Measurements from ENCODE around the gene COLEC11.

Gene COLEC11

GRCh38 chr2:3558205-3559014, 36.5 kb upstream of the COLEC11 start, which contains the start of gene RNASEH1 (continued):
- no peak for TF ChIP-seq ZNF510 (tag by site-specific recombination; IDR thresholded peaks at IDR 0.05; ENCODE audit: insufficient replicate concordance)
- TF ChIP-seq KLF9 (tag by site-specific recombination; IDR thresholded peaks at IDR 0.05; ENCODE audit: low read depth), result peak; percentile 59; the same call in 1 of the 2 replicates
- no peak for TF ChIP-seq ZNF341 (tag by site-specific recombination; IDR thresholded peaks at IDR 0.05; ENCODE audit: low read depth)
- TF ChIP-seq, protein P1, sequence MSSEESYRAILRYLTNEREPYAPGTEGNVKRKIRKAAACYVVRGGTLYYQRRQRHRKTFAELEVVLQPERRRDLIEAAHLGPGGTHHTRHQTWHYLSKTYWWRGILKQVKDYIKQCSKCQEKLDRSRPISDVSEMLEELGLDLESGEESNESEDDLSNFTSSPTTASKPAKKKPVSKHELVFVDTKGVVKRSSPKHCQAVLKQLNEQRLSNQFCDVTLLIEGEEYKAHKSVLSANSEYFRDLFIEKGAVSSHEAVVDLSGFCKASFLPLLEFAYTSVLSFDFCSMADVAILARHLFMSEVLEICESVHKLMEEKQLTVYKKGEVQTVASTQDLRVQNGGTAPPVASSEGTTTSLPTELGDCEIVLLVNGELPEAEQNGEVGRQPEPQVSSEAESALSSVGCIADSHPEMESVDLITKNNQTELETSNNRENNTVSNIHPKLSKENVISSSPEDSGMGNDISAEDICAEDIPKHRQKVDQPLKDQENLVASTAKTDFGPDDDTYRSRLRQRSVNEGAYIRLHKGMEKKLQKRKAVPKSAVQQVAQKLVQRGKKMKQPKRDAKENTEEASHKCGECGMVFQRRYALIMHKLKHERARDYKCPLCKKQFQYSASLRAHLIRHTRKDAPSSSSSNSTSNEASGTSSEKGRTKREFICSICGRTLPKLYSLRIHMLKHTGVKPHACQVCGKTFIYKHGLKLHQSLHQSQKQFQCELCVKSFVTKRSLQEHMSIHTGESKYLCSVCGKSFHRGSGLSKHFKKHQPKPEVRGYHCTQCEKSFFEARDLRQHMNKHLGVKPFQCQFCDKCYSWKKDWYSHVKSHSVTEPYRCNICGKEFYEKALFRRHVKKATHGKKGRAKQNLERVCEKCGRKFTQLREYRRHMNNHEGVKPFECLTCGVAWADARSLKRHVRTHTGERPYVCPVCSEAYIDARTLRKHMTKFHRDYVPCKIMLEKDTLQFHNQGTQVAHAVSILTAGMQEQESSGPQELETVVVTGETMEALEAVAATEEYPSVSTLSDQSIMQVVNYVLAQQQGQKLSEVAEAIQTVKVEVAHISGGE (tag by site-specific recombination; conservative IDR thresholded peaks at IDR 0.05; ENCODE audit: low read depth), result peak; percentile 85
- no peak for TF ChIP-seq ZNF354C (tag by site-specific recombination; IDR thresholded peaks at IDR 0.05; ENCODE audit: borderline replicate concordance, low read depth)
- no peak for TF ChIP-seq SCRT2 (tag by site-specific recombination; IDR thresholded peaks at IDR 0.05)
- no peak for TF ChIP-seq ZNF398 (tag by site-specific recombination; IDR thresholded peaks at IDR 0.05)
- no peak for TF ChIP-seq PRDM1 (tag by site-specific recombination; IDR thresholded peaks at IDR 0.05)
- TF ChIP-seq TCF7L2 (IDR thresholded peaks at IDR 0.05; ENCODE audit: borderline replicate concordance, low read depth, low read length), result peak; percentile 40; the same call in 1 of the 2 replicates
- TF ChIP-seq ZNF558 (tag by site-specific recombination; IDR thresholded peaks at IDR 0.05), result no peak
- no peak for TF ChIP-seq ZNF830 (tag by site-specific recombination; IDR thresholded peaks at IDR 0.05; ENCODE audit: low read depth)
- TF ChIP-seq, protein P2, sequence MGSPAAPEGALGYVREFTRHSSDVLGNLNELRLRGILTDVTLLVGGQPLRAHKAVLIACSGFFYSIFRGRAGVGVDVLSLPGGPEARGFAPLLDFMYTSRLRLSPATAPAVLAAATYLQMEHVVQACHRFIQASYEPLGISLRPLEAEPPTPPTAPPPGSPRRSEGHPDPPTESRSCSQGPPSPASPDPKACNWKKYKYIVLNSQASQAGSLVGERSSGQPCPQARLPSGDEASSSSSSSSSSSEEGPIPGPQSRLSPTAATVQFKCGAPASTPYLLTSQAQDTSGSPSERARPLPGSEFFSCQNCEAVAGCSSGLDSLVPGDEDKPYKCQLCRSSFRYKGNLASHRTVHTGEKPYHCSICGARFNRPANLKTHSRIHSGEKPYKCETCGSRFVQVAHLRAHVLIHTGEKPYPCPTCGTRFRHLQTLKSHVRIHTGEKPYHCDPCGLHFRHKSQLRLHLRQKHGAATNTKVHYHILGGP (tag by site-specific recombination; IDR thresholded peaks at IDR 0.05), result no peak
- TF ChIP-seq EGR2 (tag by site-specific recombination; IDR thresholded peaks at IDR 0.05; ENCODE audit: low read depth), result peak; percentile 54
- no peak for TF ChIP-seq MEIS1 (CRISPR knock-in tag; IDR thresholded peaks at IDR 0.05; ENCODE audit: borderline replicate concordance)
- TF ChIP-seq ZNF311 (tag by site-specific recombination; IDR thresholded peaks at IDR 0.05; ENCODE audit: borderline replicate concordance), result no peak
- TF ChIP-seq GLIS2 (tag by site-specific recombination; IDR thresholded peaks at IDR 0.05), result peak; percentile 73
- peak; percentile 73 for TF ChIP-seq ZXDB (tag by site-specific recombination; IDR thresholded peaks at IDR 0.05)
- TF ChIP-seq ZBTB6 (tag by site-specific recombination; IDR thresholded peaks at IDR 0.05), result no peak
- 0 out of 2 replicates have a peak, but pooled peaks have one; percentile 20 for TF ChIP-seq ZNF518A (tag by site-specific recombination; conservative IDR thresholded peaks at IDR 0.05; ENCODE audit: low read depth)
- peak; percentile 94 for TF ChIP-seq KLF8 (tag by site-specific recombination; IDR thresholded peaks at IDR 0.05)
- TF ChIP-seq ZNF548 (tag by site-specific recombination; IDR thresholded peaks at IDR 0.05), result no peak
- TF ChIP-seq, protein P3, sequence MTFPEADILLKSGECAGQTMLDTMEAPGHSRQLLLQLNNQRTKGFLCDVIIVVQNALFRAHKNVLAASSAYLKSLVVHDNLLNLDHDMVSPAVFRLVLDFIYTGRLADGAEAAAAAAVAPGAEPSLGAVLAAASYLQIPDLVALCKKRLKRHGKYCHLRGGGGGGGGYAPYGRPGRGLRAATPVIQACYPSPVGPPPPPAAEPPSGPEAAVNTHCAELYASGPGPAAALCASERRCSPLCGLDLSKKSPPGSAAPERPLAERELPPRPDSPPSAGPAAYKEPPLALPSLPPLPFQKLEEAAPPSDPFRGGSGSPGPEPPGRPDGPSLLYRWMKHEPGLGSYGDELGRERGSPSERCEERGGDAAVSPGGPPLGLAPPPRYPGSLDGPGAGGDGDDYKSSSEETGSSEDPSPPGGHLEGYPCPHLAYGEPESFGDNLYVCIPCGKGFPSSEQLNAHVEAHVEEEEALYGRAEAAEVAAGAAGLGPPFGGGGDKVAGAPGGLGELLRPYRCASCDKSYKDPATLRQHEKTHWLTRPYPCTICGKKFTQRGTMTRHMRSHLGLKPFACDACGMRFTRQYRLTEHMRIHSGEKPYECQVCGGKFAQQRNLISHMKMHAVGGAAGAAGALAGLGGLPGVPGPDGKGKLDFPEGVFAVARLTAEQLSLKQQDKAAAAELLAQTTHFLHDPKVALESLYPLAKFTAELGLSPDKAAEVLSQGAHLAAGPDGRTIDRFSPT (tag by site-specific recombination; IDR thresholded peaks at IDR 0.05), result no peak
- TF ChIP-seq ZFHX2 (tag by site-specific recombination; conservative IDR thresholded peaks at IDR 0.05), result peak; percentile 65

All from HEK293 (cell line).